ENCODE data around the gene SELENOM.
A peak's percentile ranks its signal among the peaks of the same experiment; 100 is the strongest.
"Not testable (repeated sequence)": the region's sequence is repeated elsewhere in the genome, so short reads cannot be mapped to it uniquely, and the experiment has no call there.

The SELENOM gene

GRCh38 chr22:31089160-31090100 lies 17.9 kb downstream of the SELENOM start:
- peak; percentile 28 to 39 for DNase-seq

- DNase-seq = no peak
Measured at GRCh38 chr22:31088233-31088986, 19.0 kb downstream of the SELENOM start.

DNA sequence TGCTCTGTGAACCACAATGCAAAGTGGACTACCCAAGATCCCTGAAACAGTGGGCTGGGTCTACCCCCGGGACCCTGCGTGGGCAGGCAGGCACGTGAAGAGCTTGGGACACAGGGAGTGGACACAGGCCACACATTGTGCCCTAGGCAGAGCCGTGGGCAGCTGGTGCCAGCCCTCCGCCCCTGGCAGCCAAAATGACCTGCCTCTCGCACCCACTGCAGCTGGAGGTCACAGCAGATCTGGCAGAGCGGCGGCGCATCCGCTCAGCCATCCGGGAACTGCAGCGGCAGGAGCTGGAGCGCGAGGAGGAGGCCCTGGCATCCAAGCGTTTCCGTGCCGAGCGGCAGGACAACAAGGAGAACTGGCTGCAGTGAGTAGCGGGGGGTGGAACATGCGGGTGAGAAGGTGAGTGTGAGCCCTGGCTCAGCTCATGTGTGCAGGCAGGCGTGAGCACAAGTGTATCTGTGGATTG lies 19.6 kb downstream of the SELENOM start:
- no peak for DNase-seq

- DNase-seq = no peak
Measured at GRCh38 chr22:31086703-31087330, 20.6 kb downstream of the SELENOM start.

DNA sequence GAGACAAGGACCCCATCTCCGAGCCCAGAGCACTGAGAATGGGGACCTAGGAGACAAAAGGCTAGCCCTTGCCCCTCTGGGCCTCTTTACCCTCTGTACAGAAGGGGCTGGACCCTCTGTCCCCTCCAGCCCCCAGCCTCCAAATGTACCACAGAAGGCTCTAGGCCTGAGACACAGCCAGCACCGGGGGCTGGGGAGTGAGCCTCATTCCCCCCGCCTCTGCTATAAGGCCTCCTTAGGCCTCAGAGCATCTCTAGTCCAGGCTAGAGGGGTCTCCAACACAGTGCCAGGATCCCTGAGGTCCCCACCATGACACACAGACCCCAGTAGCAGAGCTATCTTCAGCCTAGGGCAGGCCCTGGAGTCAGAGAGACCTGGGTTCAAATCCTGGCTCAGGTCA lies 21.4 kb downstream of the SELENOM start:
- no peak for DNase-seq

DNA sequence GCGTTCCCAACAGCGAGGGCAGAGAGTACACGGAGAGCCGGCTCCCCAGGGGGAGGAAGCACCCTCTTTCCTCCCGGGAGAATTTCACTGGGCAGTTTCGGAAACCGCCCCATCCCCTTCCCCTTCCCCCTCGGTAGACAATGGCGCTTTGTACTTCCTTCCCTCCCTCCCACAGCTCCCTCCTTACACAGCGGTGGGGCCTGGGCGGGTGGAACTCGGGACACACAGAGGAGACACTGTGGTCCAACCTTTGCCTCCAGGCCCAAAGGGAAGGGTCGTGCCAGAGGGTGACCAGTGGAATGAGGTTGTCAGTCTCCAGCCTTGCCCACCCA lies 21.9 kb downstream of the SELENOM start:
- DNase-seq = peak; percentile 60 to 66

- DNase-seq = peak; percentile 77 to 80
Measured at GRCh38 chr22:31084811-31085492, 22.4 kb downstream of the SELENOM start.

GRCh38 chr22:31083923-31084810 lies 23.2 kb downstream of the SELENOM start:
- no peak for DNase-seq

- no peak for DNase-seq
Measured at GRCh38 chr22:31083377-31083768, 24.0 kb downstream of the SELENOM start.

- peak; percentile 48 to 52 for DNase-seq
Measured at GRCh38 chr22:31082606-31083376, 24.6 kb downstream of the SELENOM start.

DNA sequence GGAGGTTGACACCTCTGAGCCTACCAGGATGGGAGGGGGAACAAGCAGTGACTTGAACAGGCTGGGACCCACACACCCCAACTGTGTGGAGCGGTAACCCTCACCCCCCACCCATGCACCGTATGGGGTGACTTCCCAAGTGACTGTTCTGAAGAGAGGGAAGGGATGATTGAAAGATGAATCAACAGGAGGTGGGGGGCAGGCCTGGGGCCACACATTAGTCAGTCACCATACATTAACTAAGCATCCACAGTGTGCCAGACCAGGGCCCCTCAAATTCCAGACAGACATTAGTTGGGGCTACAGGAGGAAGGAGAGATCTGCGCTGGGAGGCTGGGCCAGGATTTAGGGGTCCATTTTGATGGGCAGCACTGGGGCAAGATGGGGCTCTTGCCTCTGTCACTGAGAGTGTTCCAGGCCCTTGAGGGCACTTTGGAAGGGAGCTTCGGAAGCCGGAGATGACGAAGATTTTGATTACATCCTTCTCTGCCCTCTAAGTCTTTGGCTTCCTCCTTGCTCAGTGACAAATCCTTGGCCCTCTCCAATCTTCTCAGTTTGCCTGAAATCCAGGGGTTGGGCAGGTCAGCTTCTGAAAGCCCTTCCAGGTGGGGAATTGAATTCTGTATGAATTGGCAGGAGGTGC lies 25.3 kb downstream of the SELENOM start:
- DNase-seq = no peak

- peak; percentile 81 to 83 for DNase-seq
Measured at GRCh38 chr22:31080848-31081649, 26.3 kb downstream of the SELENOM start, which contains the start of gene SMTN. SMTN (plus strand) TSS chr22:31081318; CDS start chr22:31083259, 1,941 bp downstream.

- no peak for DNase-seq
Measured at GRCh38 chr22:31080164-31080847, 27.1 kb downstream of the SELENOM start.

- no peak for DNase-seq
Measured at GRCh38 chr22:31079095-31079642, 28.2 kb downstream of the SELENOM start.

DNA sequence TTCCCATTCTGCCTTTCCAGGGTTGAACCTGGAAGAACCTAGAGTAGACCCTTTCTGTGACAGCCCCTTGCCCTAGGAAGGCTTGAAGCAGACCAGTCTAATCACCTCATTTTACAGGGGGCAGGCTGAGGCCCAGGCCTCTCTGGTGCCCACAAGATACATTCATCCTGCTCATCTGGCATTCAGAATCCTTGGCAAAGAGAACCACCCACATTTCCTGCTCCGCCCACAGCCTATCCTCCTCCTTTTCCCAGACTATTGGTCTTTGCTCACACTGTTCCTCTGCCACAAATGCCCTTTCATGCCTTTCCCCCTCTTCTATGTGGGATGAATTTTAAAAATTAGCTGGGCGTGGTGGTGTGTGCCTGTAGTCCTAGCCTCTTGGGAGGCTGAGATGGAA lies 29.0 kb downstream of the SELENOM start:
- DNase-seq = not testable (repeated sequence)

DNA sequence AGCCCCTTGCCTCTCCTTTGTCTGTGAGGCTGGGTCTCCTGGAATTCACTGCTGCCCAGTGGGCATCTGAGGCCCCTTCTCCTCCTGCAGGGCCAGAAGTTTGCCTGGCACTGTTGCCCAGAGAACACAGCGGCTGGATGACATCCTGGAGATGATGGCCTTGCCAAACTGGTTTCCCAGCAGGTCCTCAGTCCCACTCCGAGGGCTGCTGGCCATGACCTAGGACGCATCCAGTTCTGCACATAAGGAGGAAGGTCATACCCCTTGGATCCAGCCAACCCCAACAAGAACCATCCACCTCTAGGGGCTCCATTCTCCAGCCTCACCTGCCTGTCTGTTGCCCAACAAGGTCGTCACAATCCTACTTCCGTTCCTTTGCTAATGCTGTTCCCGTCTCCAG lies 29.7 kb downstream of the SELENOM start:
- DNase-seq = no peak

DNA sequence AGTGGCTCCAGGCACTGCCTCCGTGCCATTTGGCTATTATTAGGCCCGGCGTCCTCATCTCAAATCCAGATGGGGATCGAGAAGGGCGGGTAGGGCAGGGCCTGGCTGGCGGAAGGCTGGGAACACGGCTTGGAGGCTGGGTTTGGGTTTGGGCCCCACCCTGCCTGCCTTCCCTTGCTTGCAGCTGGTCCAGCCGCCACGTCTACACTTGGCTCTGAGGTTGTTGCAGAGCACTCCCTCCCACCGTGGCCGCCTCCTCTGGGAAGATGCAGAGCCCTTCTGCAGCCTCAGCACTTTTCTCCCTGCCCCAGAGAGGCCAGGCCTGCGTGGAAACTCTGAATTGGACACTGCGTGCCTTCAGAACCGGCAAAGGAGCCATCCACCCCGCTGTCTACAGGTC lies 31.4 kb downstream of the SELENOM start:
- no peak for DNase-seq

DNA sequence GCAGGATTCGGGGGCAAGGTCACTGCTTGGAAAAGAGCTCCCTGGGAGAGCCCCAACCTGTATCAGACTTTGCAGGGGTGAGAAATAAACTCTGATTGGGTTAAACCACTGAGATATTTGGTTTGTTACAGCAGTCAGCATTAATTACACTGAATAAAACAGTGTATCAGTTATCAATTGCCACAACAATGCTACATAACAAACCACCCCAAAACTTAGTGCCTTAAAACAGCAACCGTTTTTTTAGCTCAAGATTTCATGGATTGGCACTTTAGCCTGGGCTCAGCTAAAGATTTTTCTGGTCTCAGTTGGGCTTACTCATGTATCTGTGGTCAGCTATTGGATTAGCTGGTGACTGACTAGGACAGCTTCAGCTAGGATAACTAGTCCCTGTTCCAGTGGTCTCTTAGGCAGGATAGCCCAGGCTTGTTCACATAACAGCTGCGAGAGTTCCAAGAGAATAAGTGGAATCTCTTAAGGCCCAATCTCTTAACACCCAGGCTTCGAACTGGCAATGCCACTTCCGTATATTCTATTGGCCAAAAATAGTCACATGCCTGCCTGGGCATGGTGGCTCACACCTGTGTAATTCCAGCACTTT lies 33.7 kb downstream of the SELENOM start:
- not testable (repeated sequence) for DNase-seq

Data from Kasumi-1 (cell line).